Keratinocyte (primary cell): ENCODE measurements around the gene CRACR2A. TPM values are rescaled to one million over a fixed set of nuclear protein-coding genes. Genes with fewer than 3 reads are reported as not detected.

Source experiments
- DNase-seq: peaks from one replicate; pipeline ENCODE4 v3.0.0-alpha.2; 2011; ENCODE audit warnings: low read depth, missing footprints, low spot score
- FAIRE-seq: peaks from 2 replicates; lab custom pipeline; 2011; peaks lifted over from hg19 to GRCh38; lab: Jason Lieb, UNC
- H2AFZ ChIP-seq: 2 replicates; pipeline ENCODE4 v1.6.0; 2012; ENCODE audit warnings: low read length, control low read depth, inconsistent platforms; ENCODE audit not compliant: control insufficient read depth
- H3K27ac ChIP-seq: 2 replicates; pipeline ENCODE4 v1.5.1; 2011; ENCODE audit warnings: low read length; ENCODE audit not compliant: control insufficient read depth, insufficient read depth
- H3K27me3 ChIP-seq: 3 replicates; pipeline ENCODE4 v1.6.0; 2011; ENCODE audit warnings: low read length; ENCODE audit not compliant: control insufficient read depth, insufficient read depth; ENCODE audit errors: extremely low read depth
- H3K36me3 ChIP-seq, 2 experiments: 2 replicates in 1 of 2; 3 replicates in 1 of 2; pipeline ENCODE4 v1.5.1; 2011; ENCODE audit warnings: low read length in 2 of 2, mild to moderate bottlenecking in 1 of 2; ENCODE audit not compliant: control insufficient read depth in 2 of 2, insufficient read depth in 2 of 2; ENCODE audit errors: extremely low read depth in 1 of 2
- H3K4me1 ChIP-seq: 3 replicates; pipeline ENCODE4 v1.5.1; 2011; ENCODE audit warnings: low read length; ENCODE audit not compliant: control insufficient read depth, insufficient read depth; ENCODE audit errors: extremely low read depth
- H3K4me2 ChIP-seq: 3 replicates; pipeline ENCODE4 v1.6.0; 2011; ENCODE audit warnings: low read depth, low read length; ENCODE audit not compliant: control insufficient read depth, insufficient read depth; ENCODE audit errors: extremely low read depth
- H3K4me3 ChIP-seq, 3 experiments: fragments of 200-600 bp in 1 of 3; sonication (generic) in 1 of 3; 2 replicates in 2 of 3; 3 replicates in 1 of 3; pipeline ENCODE4 v1.5.1; 2011 to 2016; ENCODE audit warnings: low read length in 3 of 3, mild to moderate bottlenecking in 3 of 3, control low read depth in 2 of 3, inconsistent platforms in 1 of 3, low read depth in 1 of 3, mixed read lengths in 1 of 3, mixed run types in 1 of 3, moderate library complexity in 1 of 3; ENCODE audit not compliant: control insufficient read depth in 2 of 3, insufficient read depth in 2 of 3; ENCODE audit errors: extremely low read depth in 1 of 3
- H3K79me2 ChIP-seq: 2 replicates; pipeline ENCODE4 v1.6.0; 2012; ENCODE audit warnings: low read length; ENCODE audit not compliant: control insufficient read depth, insufficient read depth
- H3K9ac ChIP-seq: 3 replicates; pipeline ENCODE4 v1.6.0; 2011; ENCODE audit warnings: low read length; ENCODE audit not compliant: control insufficient read depth, insufficient read depth; ENCODE audit errors: extremely low read depth
- H3K9me1 ChIP-seq: 3 replicates; pipeline ENCODE4 v1.6.0; 2011; ENCODE audit warnings: low read length; ENCODE audit not compliant: control insufficient read depth, insufficient read depth; ENCODE audit errors: extremely low read depth
- H3K9me3 ChIP-seq: 2 replicates; pipeline ENCODE4 v1.5.1; 2012; ENCODE audit warnings: low read depth, low read length; ENCODE audit not compliant: control insufficient read depth
- H4K20me1 ChIP-seq: 3 replicates; pipeline ENCODE4 v1.6.0; 2011; ENCODE audit warnings: low read length; ENCODE audit not compliant: control insufficient read depth, insufficient read depth; ENCODE audit errors: extremely low read depth
- EZH2 ChIP-seq: IDR thresholded peaks from one replicate; pipeline ENCODE4 v1.6.1; 2012; ENCODE audit warnings: inconsistent platforms, mild to moderate bottlenecking, low read length, moderate library complexity
- dilution Hi-C: fragments of 300-500 bp; cut with MboI; formaldehyde crosslinking; loops from one replicate; pipeline ENCODE4 v1.7.0; 2020; ENCODE audit warnings: low sequenced_read_pairs; ENCODE audit not compliant: extremely low pct_ligation_motif_present
- polyA plus RNA-seq, 5 experiments: library from polyadenylated mRNA; depleted of rRNA in 3 of 5; stranded (reverse) in 3 of 5; stranded (forward) in 1 of 5; unstranded in 1 of 5; fragments of >200 nt; gene quantifications; 1 replicate in 1 of 5; 2 replicates in 3 of 5; 3 replicates in 1 of 5; pipeline versions ENCODE4 v1.2.1 to v1.2.3, GENCODE V29; 2011 to 2012; ENCODE audit warnings: missing spikeins in 2 of 5, low read depth in 1 of 5, low replicate concordance in 1 of 5
- TF ChIP-seq, protein P1 (sequence below), 3 experiments: IDR thresholded peaks in 1 of 3; conservative IDR thresholded peaks in 1 of 3; optimal IDR thresholded peaks in 1 of 3; 2 replicates in 2 of 3; 3 replicates in 1 of 3; pipeline versions ENCODE3 to v1.5.1; 2011; ENCODE audit warnings: low read length in 3 of 3, mild to moderate bottlenecking in 3 of 3, moderate library complexity in 2 of 3, control low read depth in 1 of 3, inconsistent platforms in 1 of 3; ENCODE audit not compliant: insufficient read depth in 2 of 3; ENCODE audit errors: extremely low read depth in 1 of 3

CRACR2A gene
- polyA plus RNA-seq, 1 donor (not counting 4 experiments of a cell fraction or from before 2014, with no cell fraction given), result 0.30 TPM

DNA sequence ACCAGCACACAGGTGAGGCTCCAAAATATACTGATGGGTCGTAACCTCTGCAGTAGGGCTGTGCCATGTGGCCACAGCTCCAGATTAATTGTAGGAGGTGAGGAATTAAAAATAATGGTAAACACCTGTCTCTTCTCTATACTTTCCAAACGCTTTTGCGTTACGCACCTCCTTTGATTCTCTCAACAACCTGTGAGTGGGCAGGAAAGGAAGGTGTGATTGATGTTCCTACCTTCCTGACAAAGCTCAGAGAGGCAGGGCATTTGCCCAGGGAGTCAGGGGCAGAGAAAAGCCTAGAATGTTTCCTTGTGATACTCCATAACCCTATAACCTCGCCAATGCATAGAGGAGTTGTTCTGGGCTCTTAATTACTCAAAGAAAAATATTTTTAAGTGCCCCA, 137.0 kb downstream of the CRACR2A start:
- H3K4me1 ChIP-seq, result no peaks in the 10 kb centered on the region
- H3K79me2 ChIP-seq, result no peaks in the 10 kb centered on the region
- no peak overlapping the region for H3K9ac ChIP-seq
- H3K4me2 ChIP-seq, result no peak overlapping the region
- TF ChIP-seq EZH2, result no peak
- TF ChIP-seq, protein P1, sequence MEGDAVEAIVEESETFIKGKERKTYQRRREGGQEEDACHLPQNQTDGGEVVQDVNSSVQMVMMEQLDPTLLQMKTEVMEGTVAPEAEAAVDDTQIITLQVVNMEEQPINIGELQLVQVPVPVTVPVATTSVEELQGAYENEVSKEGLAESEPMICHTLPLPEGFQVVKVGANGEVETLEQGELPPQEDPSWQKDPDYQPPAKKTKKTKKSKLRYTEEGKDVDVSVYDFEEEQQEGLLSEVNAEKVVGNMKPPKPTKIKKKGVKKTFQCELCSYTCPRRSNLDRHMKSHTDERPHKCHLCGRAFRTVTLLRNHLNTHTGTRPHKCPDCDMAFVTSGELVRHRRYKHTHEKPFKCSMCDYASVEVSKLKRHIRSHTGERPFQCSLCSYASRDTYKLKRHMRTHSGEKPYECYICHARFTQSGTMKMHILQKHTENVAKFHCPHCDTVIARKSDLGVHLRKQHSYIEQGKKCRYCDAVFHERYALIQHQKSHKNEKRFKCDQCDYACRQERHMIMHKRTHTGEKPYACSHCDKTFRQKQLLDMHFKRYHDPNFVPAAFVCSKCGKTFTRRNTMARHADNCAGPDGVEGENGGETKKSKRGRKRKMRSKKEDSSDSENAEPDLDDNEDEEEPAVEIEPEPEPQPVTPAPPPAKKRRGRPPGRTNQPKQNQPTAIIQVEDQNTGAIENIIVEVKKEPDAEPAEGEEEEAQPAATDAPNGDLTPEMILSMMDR (optimal IDR thresholded peaks at IDR 0.05 in 1 of 3, IDR thresholded peaks at IDR 0.05 in 1 of 3, conservative IDR thresholded peaks at IDR 0.05 in 1 of 3; ENCODE audit: extremely low read depth in 1 of 3, insufficient read depth in 2 of 3, low read length in 3 of 3), result no peak
- no peaks in the 10 kb centered on the region for H3K9me1 ChIP-seq
- H2AFZ ChIP-seq, result no peak overlapping the region
- H3K27ac ChIP-seq, result no peak overlapping the region
- no peaks in the 10 kb centered on the region for H3K36me3 ChIP-seq
- DNase-seq (no peak), FAIRE-seq (no peak)
- no peaks in the 10 kb centered on the region for H3K9me3 ChIP-seq
- dilution Hi-C loops, result no loop called here
- peaks cover 16% of the 10 kb centered on the region for H3K27me3 ChIP-seq
- no peak overlapping the region for H3K4me3 ChIP-seq
- H4K20me1 ChIP-seq, result no peaks in the 10 kb centered on the region

DNA sequence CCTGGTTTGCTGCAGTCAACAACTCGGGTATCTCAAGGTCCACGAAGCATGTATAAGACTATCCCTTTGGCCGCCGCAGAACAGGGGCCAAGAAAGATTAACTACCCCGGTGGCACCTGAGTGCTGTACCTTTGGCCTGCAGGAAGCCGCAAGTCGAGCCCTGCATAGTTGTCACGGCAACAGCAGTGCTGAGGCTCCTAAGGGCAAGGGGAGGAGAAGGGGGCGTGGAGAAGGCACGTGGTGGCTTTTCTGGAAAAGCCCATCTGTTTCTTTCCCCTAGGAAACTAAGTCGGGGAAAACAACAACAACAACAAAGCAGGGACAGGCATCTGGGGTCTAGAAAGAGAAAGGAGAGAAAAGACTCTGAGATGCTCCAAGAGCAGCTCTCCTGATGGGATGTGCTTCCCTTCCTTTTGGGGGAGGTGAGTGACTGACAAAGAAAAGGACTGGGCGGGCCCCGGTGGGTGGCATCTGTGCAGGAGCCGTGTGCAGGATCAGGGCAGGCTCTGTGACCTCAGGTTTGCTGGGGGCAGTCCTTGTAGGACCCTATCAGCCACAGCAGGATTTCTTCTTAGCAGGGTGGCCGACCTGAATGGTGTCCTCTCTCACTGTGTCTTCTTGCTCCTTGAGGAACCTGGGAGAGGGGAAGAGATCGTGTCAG, 138.0 kb downstream of the CRACR2A start:
- peaks cover 14% of the 10 kb centered on the region for H3K27me3 ChIP-seq
- dilution Hi-C loops, result no loop called here
- no peaks in the 10 kb centered on the region for H3K9me1 ChIP-seq
- FAIRE-seq (no peak), DNase-seq (no peak)
- no peak overlapping the region for H3K9ac ChIP-seq
- H3K27ac ChIP-seq, result no peak overlapping the region
- TF ChIP-seq, protein P1 (optimal IDR thresholded peaks at IDR 0.05 in 1 of 3, IDR thresholded peaks at IDR 0.05 in 1 of 3, conservative IDR thresholded peaks at IDR 0.05 in 1 of 3; ENCODE audit: extremely low read depth in 1 of 3, insufficient read depth in 2 of 3, low read length in 3 of 3), result no peak
- no peak for TF ChIP-seq EZH2
- H4K20me1 ChIP-seq, result no peaks in the 10 kb centered on the region
- no peaks in the 10 kb centered on the region for H3K4me1 ChIP-seq
- no peak overlapping the region for H2AFZ ChIP-seq
- no peaks in the 10 kb centered on the region for H3K36me3 ChIP-seq
- no peaks in the 10 kb centered on the region for H3K9me3 ChIP-seq
- no peak overlapping the region for H3K4me2 ChIP-seq
- no peaks in the 10 kb centered on the region for H3K79me2 ChIP-seq
- H3K4me3 ChIP-seq, result no peak overlapping the region
